Astrocyte (in vitro differentiated cells and primary cell): Measurements from ENCODE around the gene METTL15. TPM values are rescaled to one million over a fixed set of nuclear protein-coding genes. Genes with fewer than 3 reads are reported as not detected.

Experiments
- DNase-seq: peaks from one replicate; pipeline ENCODE4 v3.0.0-alpha.2; 2010; ENCODE audit warnings: low read depth
- FAIRE-seq: peaks from 2 replicates; lab custom pipeline; 2011; peaks lifted over from hg19 to GRCh38; lab: Jason Lieb, UNC
- H2AFZ ChIP-seq: 2 replicates; pipeline ENCODE4 v1.6.0; 2012; ENCODE audit warnings: low read depth, low read length, inconsistent platforms
- H3K27ac ChIP-seq: 2 replicates; pipeline ENCODE4 v1.5.1; 2011; ENCODE audit warnings: low read depth, low read length, inconsistent platforms
- H3K27me3 ChIP-seq: 2 replicates; pipeline ENCODE4 v1.6.0; 2011; ENCODE audit warnings: low read length, inconsistent platforms; ENCODE audit not compliant: insufficient read depth
- H3K36me3 ChIP-seq: 2 replicates; pipeline ENCODE4 v1.5.1; 2011; ENCODE audit warnings: low read length, inconsistent platforms; ENCODE audit not compliant: insufficient read depth
- H3K4me1 ChIP-seq: 2 replicates; pipeline ENCODE4 v1.5.1; 2011; ENCODE audit warnings: low read length, inconsistent platforms; ENCODE audit not compliant: insufficient read depth
- H3K4me2 ChIP-seq: 2 replicates; pipeline ENCODE4 v1.6.0; 2012; ENCODE audit warnings: low read length, inconsistent platforms
- H3K4me3 ChIP-seq: 2 replicates; pipeline ENCODE4 v1.5.1; 2011; ENCODE audit warnings: low read depth, mild to moderate bottlenecking, low read length, inconsistent platforms; ENCODE audit not compliant: insufficient read depth
- H3K79me2 ChIP-seq: 2 replicates; pipeline ENCODE4 v1.6.0; 2012; ENCODE audit warnings: mild to moderate bottlenecking, low read length, inconsistent platforms; ENCODE audit not compliant: insufficient read depth
- H3K9ac ChIP-seq: 2 replicates; pipeline ENCODE4 v1.6.0; 2012; ENCODE audit warnings: mild to moderate bottlenecking, low read length, inconsistent platforms
- H3K9me3 ChIP-seq: 2 replicates; pipeline ENCODE4 v1.5.1; 2012; ENCODE audit warnings: low read depth, mild to moderate bottlenecking, low read length, inconsistent platforms; ENCODE audit not compliant: insufficient read depth
- H4K20me1 ChIP-seq: 2 replicates; pipeline ENCODE4 v1.6.0; 2012; ENCODE audit warnings: low read length, inconsistent platforms; ENCODE audit not compliant: insufficient read depth
- H3K27ac Mint-ChIP-seq: one replicate; pipeline ENCODE4 v1.8.0; 2021; ENCODE audit warnings: mild to moderate bottlenecking, mixed read lengths; ENCODE audit not compliant: unreplicated experiment
- H3K27me3 Mint-ChIP-seq: one replicate; pipeline ENCODE4 v1.8.0; 2021; ENCODE audit warnings: low read depth, mixed read lengths; ENCODE audit not compliant: unreplicated experiment
- H3K36me3 Mint-ChIP-seq: one replicate; pipeline ENCODE4 v1.8.0; 2021; ENCODE audit warnings: low read depth, mixed read lengths; ENCODE audit not compliant: unreplicated experiment
- H3K4me1 Mint-ChIP-seq: one replicate; pipeline ENCODE4 v1.8.0; 2021; ENCODE audit warnings: low read depth, mixed read lengths; ENCODE audit not compliant: unreplicated experiment
- H3K4me3 Mint-ChIP-seq: one replicate; pipeline ENCODE4 v1.8.0; 2021; ENCODE audit warnings: mild to moderate bottlenecking, moderate library complexity, mixed read lengths; ENCODE audit not compliant: unreplicated experiment
- H3K9me3 Mint-ChIP-seq: one replicate; pipeline ENCODE4 v1.8.0; 2021; ENCODE audit warnings: mild to moderate bottlenecking, mixed read lengths; ENCODE audit not compliant: unreplicated experiment
- CTCF ChIP-seq: IDR thresholded peaks from 2 replicates; pipeline ENCODE4 v1.5.1; 2011; ENCODE audit warnings: low read depth, mild to moderate bottlenecking, inconsistent platforms, low read length, moderate library complexity; ENCODE audit not compliant: insufficient read depth
- EZH2 ChIP-seq: IDR thresholded peaks from 2 replicates; pipeline ENCODE4 v1.6.1; 2012; ENCODE audit warnings: mild to moderate bottlenecking, low read length, inconsistent platforms; ENCODE audit not compliant: insufficient read depth
- total RNA-seq: library from RNA; stranded (reverse); gene quantifications from 2 replicates; pipeline ENCODE4 v1.2.1, GENCODE V29; 2021

METTL15 gene
- total RNA-seq, 1 donor from 2014 or later: 10.8 TPM

GRCh38 chr11:28228196-28228895 lies 120.2 kb downstream of the METTL15 start:
- H2AFZ ChIP-seq: no peak overlapping the region
- no peak overlapping the region for H3K4me3 ChIP-seq
- H3K27ac ChIP-seq: peak overlapping the region; percentile 85
- no peak for FAIRE-seq
- TF ChIP-seq EZH2 (no peak), CTCF (no peak)
- peak; percentile 56 for DNase-seq
- no peaks in the 10 kb centered on the region for H4K20me1 ChIP-seq
- peak overlapping the region; percentile 51 for H3K4me2 ChIP-seq
- peaks cover 4% of the 10 kb centered on the region for H3K79me2 ChIP-seq
- peaks cover 7% of the 10 kb centered on the region for H3K4me1 Mint-ChIP-seq
- peak overlapping the region; percentile 63 for H3K9ac ChIP-seq
- H3K36me3 ChIP-seq: no peaks in the 10 kb centered on the region
- H3K27ac Mint-ChIP-seq: no peak overlapping the region
- H3K9me3 Mint-ChIP-seq: no peaks in the 10 kb centered on the region
- H3K4me3 Mint-ChIP-seq: no peak overlapping the region
- H3K9me3 ChIP-seq: no peaks in the 10 kb centered on the region
- no peaks in the 10 kb centered on the region for H3K27me3 Mint-ChIP-seq
- H3K4me1 ChIP-seq: peaks cover 9% of the 10 kb centered on the region
- no peaks in the 10 kb centered on the region for H3K36me3 Mint-ChIP-seq
- H3K27me3 ChIP-seq: no peaks in the 10 kb centered on the region

- DNase-seq: peak; percentile 56
- Histone ChIP-seq H3K27me3 (no peaks in the 10 kb centered on the region), H3K9me3 (no peaks in the 10 kb centered on the region), H3K4me1 (peaks cover 9% of the 10 kb centered on the region), H4K20me1 (no peaks in the 10 kb centered on the region), H3K9ac (no peak overlapping the region), H3K27ac (no peak overlapping the region), H3K4me2 (no peak overlapping the region), H2AFZ (no peak overlapping the region), H3K36me3 (no peaks in the 10 kb centered on the region), H3K79me2 (peaks cover 2% of the 10 kb centered on the region), H3K4me3 (no peak overlapping the region)
- Mint-ChIP-seq H3K36me3 (peaks cover 3% of the 10 kb centered on the region), H3K4me1 (peaks cover 7% of the 10 kb centered on the region), H3K27me3 (no peaks in the 10 kb centered on the region), H3K4me3 (no peak overlapping the region), H3K27ac (no peak overlapping the region), H3K9me3 (no peaks in the 10 kb centered on the region)
- peak; percentile 23 for FAIRE-seq
- TF ChIP-seq CTCF (no peak), EZH2 (no peak)
Observed at GRCh38 chr11:28231475-28231874, 123.3 kb downstream of the METTL15 start.

DNA sequence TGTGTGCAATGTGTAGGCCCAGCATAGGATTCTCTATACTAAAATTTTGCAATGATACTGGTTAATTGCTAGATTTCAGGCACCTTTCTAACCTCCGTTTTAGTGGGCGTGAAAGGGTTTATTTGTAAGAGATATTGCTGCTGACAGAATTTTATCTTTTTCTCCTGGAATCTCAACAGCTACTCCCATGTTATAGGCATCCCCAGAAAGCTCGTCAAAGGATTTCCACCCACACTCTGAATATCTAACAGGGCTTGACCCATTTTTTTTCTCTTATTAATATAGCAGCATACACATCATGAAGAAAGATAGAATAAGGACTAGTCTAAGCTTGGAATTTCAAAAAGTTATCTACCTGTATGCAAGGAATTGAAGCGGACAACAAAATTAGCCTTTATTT lies 124.5 kb downstream of the METTL15 start:
- Histone ChIP-seq H3K4me2 (no peak overlapping the region), H3K9me3 (no peaks in the 10 kb centered on the region), H3K4me1 (peaks cover 5% of the 10 kb centered on the region), H4K20me1 (no peaks in the 10 kb centered on the region), H3K4me3 (no peak overlapping the region), H2AFZ (no peak overlapping the region), H3K36me3 (no peaks in the 10 kb centered on the region), H3K27me3 (no peaks in the 10 kb centered on the region), H3K9ac (no peak overlapping the region), H3K27ac (no peak overlapping the region), H3K79me2 (no peaks in the 10 kb centered on the region)
- H3K27ac Mint-ChIP-seq: no peak overlapping the region
- H3K4me1 Mint-ChIP-seq: peaks cover 3% of the 10 kb centered on the region
- FAIRE-seq (no peak), DNase-seq (no peak)
- H3K4me3 Mint-ChIP-seq: no peak overlapping the region
- peaks cover 7% of the 10 kb centered on the region for H3K36me3 Mint-ChIP-seq
- H3K27me3 Mint-ChIP-seq: no peaks in the 10 kb centered on the region
- no peak for TF ChIP-seq EZH2
- no peak for TF ChIP-seq CTCF
- H3K9me3 Mint-ChIP-seq: peaks cover 5% of the 10 kb centered on the region
